Germinal center (tissue), 1 donor: ENCODE results near the gene BNC2.
"Not testable (repeated sequence)": the region's sequence is repeated elsewhere in the genome, so short reads cannot be mapped to it uniquely, and the experiment has no call there.

Source experiments
- DNase-seq: peaks from one replicate; pipeline ENCODE4 v3.0.0; 2012; ENCODE audit warnings: mixed read lengths, low spot score

BNC2 gene

DNA sequence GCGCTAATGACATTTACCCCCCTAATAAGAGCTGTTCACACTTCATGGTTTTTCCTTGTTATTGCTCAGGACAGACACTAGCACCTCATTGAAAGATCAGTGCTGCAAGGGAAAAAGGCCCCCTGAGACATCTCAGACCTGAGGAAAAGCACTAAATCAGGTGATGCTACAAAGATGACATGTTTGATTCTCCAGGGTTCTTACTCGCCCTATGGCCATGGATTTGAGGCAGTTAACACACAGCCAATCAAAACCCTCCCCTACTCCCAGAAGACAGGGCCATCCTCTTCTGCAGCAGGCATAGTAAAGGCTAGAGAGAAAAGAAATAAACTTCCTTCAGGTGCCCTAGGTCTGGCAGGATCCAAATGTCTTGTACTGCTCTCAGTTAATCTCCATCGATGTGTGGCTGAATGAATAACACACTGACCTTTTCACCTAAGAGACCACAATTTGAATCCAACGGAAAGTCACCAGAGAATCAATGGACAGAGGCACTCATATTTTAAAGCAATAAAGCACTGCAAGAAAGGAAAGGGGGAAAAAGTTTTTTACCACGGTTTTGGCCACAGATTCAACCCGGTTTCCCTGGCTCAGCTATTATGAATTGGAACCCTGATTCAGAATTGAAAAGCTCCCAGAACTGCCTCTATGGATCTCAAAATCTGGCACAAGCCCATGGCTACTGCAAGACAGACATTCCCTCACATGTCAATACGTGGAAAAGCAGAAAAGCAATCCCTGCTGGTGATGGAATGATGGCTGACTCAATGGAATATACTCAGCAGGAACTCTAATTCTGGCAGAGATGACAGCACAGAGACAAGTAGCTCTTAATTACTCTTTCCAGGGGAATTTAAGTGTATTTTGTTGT is 329.5 kb downstream of the BNC2 start:
- DNase-seq, result no peak

DNA sequence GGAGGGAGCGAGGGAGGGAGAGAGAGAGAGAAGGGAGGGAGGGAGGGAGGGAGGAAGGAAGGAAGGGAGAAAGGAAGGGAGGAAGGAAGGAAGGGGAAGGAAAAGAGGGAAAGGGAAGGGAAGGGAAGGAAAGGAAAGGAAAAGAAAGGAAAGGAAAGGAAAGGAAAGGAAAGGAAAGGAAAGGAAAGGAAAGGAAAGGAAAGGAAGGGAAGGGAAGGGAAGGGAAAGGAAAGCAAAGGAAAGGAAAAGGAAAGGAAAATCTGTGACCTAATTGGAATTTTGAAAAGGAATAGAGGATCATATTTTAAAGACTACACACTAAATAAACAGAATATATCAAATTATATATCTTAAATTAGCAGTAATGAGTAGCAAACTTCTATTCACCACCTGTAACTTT is 330.8 kb downstream of the BNC2 start:
- not testable (repeated sequence) for DNase-seq

DNA sequence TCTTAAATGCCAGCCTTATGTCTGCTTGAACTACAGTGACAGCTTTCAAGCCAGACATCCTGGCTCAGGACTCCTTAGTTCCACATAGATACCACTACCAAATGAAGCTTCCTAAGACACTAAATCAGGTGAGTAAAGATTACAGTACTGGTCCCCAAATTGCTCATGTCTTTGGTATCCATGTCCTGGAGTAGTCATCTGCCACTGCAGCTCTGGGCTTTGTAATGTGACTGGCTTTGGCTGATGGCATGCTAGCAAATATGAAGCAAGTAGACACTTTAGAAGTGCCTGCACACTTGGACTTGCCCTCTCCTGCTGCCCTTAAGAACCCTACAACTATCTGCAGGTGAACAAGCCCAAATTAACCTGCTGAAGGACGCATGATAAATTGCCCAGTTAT is 334.9 kb downstream of the BNC2 start:
- DNase-seq, result no peak

DNA sequence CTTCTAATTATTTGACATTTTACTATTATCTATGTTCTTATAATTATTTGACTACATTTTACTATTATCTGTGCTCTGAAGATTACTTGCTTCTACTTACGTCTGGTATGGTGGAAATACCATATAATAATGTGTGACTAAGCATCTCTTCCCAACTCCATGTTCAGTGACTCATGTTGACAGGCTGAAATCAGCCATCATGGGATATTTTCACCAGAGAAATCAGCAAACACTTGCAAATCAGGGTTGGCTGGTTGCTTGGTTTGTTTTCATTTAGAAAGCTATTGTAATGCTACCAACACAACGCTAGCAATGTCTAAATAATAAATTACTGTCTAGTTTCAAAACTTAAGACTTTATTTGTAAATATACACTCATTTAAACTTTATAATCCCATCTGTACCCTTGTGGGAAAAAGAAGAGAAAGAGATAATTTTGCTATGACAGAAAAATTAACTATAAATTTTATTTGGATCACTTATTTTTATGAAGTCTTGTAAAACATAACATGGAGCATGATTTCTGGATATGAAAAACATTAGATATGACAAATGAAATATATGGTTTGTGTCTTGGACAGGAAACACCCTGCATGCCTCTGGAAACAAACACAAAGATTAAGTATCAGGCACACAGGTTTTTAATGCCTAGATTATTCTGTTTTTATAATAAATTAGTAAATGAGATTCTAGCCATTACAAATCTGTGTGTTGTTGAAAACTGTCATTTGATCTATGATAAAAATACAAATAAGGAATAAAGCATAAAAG is 337.6 kb downstream of the BNC2 start:
- no peak for DNase-seq

DNA sequence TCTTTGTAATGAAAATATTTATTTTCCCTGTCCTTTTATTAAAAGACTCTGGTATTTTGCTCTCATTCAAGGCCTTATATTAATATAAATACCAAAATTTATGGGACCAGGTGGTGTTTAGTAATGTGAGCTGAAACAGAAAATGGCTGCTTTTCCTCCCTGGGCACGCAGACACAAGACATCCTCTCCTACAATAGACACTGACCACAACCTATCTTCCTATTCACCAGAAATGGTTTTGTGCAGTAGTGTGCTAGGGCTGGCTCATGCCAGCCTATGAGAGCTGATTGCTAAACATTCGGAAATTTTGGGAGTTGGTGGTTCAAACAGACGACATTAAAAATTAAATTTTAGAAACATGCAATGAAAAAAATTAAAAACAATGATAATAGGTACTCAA is 338.2 kb downstream of the BNC2 start:
- no peak for DNase-seq

DNA sequence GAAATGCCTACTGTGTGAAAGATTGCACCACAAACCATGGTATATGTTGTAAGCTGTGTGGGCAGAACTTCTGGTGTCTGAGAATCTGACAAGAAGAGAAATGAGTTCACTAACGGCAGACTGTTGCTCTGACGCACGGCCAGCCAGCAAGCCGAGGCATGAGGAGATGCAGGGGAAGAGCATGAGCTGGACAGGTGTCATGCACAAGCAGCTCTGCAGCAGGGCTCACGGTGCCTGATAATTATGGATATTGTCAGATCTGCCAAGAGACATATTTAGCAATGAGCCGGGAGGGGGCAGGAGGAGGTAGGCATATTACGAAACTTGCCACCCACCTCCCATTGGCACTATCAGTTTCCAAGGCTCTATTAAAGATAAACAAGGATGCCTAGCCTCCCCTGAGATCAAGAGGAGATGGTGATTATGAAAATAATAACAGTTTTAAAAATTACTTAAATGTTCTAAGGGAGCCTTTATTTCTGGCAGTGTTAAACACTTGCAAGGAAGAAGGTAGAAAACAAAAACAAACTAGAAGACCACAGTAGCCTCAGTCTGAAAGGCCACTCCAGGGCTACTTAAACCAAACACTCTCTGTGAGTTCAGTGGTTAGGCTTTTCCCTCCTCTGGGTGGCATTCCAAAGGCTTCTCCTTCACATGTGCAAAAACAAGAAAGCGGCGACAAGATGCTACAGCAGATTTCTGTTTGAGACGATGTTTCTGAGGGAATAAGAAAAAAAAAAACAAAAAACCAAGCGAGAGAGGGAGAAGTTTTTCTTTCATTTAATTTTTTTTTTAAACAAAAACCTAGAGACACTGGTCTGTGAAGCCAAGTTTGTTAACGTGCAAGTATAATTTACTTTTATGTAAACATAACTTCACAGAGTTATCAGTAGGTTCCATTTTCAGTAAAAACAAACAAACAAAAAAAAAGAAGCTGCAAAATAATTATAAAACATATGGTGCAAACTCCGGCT is 339.5 kb downstream of the BNC2 start:
- DNase-seq, result no peak

DNA sequence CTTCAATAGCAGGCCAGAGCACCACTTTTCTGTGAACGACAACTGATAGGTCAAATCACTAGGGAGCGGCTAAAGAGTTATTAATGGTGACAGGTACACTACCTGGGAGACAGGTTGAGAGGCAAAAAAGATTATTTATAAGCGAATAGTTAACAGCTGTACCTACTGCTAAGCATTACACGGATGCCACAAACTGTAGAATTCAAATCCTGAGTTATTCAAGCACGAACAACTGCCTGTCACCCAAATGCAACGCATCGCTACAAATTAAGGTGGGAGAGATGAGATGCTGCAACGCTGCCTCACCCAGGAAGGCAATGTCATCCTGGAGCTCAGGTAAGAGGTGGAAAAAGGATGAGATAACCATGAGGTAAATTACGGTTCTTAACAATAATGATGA is 342.9 kb downstream of the BNC2 start:
- DNase-seq, result no peak

DNA sequence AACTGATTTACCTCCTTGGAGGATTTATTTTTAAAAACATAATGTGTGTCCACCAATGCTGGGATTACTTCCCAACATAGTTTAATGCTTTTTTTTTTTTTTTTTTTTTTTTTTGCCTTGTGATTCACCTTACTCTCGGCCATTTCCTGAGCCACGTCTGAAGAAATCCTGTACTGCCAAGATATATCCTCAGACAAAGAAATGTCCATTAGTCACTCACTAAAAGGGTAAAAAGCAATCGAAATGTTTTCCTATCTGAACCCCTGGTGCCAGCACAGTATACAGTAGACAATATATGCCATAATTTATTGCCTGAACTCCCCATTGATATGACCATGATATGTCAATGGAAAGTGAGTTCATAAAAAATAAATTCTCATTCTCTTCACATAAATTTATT is 344.1 kb downstream of the BNC2 start:
- DNase-seq, result no peak

DNA sequence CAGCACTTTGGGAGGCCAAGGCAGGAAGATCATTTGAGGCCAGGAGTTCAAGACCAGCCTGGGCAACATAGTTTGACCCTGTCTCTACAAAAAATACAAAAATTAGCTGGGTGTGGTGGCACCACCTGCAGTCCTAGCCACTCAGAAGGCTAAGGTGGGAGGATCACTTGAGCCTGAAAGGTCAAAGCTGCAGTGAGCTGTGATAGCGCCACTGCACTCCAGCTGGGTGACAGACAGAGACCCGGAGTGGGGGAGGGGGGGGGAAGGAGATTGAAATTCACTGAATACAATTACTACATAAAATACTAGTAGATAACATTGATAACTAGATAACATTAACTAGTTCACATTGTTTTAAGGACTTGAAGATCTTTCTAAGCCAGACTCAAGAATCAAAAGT is 345.6 kb downstream of the BNC2 start:
- DNase-seq, result no peak

DNA sequence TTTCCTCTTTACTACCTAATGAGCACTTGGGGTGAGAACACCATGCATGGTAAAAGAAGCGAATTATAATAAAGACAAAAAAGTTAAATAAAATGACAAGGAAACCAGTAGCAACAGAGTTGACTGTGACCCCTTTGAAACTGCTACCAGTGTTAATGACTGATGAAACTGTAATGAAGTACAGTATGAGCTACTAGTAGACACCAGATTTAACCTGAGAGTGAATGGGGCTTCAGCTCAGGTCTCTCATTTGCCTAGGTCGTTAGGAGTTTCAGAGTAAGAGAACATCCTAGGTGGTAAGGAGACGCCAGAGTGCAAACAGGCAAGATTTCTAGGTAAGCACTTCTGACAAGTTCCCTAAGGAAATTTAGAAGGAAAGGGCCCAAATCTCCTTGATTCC is 346.4 kb downstream of the BNC2 start:
- DNase-seq, result no peak

DNA sequence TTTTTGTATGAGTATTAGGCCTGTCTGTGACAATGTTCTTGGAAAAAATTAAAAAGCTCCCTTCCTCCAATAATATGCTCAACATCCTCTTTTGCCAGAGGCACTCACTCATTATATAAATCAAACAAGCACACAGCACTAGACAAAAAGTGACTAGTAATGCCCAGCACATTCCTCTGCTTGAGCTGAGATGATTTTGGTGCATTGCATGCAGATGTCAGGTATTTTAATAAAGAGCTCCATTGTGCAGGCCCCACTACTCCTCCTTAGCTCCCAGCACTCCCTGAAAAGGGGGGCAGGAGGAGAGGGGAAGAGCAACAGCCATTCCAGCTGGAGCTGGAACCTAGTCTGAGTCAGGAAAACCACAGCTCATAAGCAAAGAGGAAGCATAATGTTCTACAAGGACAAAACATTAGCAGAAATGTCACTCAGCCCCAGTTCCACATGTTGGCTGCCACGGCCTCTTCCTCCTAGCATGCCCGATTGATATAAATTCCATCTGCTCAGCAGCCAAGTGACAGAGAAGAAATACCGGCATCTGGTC is 348.5 kb downstream of the BNC2 start:
- DNase-seq, result no peak

DNA sequence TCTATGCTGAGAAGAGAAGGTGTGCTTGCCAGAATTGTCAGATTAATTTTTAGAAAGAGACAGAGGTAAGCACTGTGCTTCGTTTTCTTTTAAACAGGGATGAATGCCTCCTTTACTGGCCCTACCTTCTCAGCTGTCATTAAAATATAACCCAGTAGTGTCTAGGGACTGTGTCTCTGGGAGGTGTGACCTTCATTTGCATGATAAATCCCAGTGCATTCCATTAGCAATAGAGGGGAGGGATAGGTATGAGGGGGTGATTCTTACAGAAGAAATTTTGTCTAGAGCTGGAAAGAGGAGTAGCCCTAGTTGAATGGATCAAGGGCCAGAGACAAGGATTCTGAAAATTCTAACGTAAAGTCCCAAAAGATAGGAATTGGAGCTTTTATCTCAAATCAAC is 351.5 kb downstream of the BNC2 start:
- no peak for DNase-seq

DNA sequence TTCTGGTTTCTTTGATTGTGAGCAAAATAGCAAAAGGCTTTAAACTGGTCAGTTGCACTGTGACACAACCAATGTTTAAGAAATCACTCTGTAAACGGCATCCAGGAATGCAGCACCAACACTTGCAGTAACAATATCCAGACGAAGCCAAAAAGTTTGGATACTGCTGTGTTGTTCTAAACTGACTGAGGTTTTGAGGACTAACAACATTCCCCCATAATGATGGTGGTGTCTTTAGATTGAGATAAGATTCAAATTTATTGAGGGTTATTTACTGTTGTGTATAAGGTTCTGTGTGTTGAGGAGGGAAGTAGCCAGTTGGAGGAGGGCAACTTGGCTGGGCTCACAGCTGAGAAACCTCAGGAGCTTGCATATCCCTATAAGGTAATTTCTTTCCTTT is 353.6 kb downstream of the BNC2 start:
- no peak for DNase-seq

DNA sequence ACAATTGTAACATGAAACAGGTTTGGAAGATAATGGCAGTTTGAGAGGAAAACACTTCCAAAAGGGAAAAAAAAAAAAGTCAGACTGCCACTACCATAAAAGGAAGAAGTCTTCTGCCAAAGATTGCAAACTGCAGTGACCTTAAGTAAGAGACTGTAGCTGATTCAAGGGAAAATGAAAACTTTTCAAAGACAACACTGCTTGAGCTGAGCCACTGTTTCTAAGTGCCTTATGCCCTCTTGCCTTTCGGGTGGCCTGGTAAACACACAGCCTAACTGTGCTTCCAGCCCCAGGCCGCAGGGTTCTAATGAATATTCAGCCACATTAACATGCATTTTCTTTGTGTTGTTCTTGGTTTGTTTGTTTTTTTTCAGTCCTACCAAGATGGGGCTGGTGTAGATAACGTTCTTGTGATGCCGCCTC is 354.6 kb downstream of the BNC2 start:
- DNase-seq, result no peak

DNA sequence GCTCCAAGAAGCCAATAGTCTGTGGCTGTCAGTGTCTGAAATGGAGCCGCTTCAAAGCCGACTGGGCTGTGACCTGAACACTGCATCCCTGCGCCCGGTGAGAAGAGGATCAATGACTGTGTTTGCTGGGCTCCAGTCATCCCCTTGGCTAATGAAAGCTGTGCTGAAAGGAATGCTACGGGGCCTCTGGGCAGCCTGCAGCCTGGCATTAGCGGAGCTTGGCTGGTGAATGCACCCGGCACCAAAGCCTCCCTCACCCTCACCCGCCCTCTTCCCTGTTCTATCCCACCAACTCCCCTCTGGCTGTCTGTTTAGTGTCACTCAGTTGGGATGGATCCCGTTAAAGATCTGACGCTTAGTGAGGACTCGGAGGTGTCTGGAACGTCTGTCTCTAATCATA is 355.3 kb downstream of the BNC2 start:
- DNase-seq, result no peak

DNA sequence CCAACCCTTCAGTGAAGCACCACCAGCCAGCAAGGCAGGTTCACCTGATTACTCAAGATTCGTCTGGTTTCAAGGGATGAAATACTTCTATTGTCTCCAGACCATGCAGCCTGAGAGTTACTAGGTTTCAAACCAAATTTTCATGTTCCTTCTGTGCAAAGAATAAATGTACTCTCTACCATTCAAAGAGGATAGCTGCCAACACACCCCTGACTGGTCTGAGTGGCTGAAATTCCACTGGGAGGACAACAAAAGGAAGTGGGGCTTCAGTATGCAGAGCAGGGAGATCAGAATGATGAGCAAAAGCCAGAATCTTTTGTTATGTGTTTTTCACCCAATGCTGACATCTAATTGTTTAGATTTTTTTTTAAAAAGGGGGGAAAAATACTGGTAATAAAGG is 356.3 kb downstream of the BNC2 start:
- DNase-seq, result no peak

DNA sequence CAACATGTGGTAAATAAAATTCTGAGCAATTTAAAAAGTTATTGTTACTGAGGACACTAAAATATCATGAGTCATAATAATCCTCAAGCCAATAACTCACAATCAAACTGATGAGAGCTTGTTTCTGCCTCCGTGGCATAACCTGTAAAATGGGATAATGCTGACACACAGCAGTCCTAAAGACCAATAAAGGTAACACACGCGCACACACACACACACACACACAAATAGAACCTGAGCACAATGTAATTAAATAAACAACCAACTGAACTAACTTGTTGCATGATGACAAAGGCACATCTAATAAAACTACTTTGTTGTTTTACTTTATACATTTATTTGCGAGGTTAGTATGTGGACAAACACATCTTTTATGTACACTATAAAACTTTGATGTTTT is 358.2 kb downstream of the BNC2 start:
- no peak for DNase-seq

DNA sequence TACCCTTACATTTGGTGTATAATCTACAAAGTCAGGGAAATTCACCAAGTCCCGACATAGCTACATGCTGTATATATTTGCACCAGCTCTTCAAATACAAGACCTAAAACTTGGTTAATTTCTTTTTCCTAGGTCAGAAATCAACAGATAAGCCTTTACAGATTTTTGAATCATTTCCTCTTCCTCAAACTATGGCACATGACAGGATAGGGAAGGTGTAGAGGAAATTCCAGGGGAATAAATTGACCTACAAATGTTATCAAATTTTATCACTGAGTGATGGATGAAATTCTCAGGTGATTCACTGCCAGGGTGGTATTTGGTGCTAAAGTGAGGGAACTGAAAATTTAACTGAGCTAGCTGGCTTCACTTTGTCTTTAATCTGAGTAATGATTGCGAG is 360.0 kb downstream of the BNC2 start:
- no peak for DNase-seq

DNA sequence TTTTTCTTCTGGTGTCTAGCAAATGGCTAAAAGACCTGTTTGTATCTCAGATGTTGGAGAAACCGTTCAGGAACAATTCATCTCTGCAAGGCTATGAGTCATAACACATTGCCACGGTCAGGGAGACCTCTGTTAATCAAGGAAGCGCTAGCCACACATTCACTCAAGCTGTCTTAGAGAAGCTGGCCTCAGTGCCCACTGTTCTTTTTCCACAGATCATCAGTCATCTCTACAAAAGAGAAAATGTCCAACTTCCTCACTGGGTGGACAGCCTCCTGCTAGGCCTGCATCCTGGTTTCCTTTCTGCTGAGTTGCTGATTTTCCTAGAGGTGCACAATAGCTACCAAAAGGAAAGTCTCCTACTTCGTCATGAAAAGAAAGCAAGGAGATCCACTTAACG is 360.5 kb downstream of the BNC2 start:
- DNase-seq, result no peak

DNA sequence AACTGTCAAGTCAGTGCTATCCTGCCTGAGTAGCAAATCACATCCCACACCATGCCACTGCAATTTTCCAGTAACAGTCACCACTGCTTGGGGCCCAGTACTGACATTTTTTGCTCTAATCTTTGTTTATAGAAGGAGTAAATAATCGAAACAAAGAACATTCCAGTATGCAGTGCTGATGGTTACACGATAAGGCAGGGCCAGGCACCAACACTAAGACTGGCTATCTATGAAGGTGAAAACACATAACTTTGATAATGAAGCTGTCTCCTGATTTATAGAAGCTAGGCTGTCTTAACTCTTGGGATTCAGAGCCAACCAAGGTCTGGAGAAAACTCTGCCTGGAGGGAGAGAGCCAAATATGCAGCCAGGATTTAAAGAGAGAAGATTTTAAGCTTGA is 365.3 kb downstream of the BNC2 start:
- DNase-seq, result no peak

DNA sequence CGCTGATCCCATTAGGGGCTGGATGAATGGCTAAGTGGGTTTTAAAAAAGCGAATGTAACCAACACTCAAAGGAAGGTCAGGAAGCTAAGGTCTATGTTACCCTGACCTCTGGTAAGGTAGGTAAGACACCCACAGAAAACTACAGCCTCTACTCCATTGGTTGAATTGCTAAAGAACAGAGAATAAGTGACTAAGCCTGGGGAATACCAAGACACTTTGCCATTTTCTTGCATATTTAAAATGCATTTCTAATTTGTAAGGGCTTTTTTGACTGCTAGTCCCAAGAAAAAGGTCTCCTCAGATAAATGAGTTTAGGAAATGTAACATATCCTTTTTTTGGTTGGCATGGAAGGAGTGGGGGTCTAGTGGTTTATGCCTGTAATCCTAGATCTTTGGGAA is 368.7 kb downstream of the BNC2 start:
- no peak for DNase-seq

DNA sequence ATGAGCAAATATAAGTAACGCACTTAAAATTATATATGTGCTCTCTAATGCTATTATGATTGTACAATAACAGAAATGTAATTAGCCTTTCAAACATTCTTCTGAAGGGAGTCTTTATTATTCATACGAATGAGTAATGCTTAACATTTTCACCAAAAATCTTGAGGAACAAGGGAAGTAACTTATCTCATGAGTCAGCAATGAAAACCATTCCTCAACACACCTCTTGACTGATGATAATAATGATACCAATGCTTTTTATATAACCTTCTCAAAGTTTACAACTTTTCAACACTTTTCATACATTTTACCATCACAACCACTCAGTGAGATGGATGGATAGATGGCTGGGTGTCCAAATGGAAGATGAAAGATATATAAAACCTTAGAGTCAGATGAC is 369.3 kb downstream of the BNC2 start:
- DNase-seq, result no peak
